GM19463 (cell line): ENCODE measurements around the gene NFKB2.

Source experiments
- ATAC-seq: cut with Tn5 transposase; IDR thresholded peaks from one replicate; pipeline ENCODE4 v1.9.1; 2021; ENCODE audit warnings: mild to moderate bottlenecking, moderate library complexity; ENCODE audit not compliant: unreplicated experiment

The NFKB2 gene

DNA sequence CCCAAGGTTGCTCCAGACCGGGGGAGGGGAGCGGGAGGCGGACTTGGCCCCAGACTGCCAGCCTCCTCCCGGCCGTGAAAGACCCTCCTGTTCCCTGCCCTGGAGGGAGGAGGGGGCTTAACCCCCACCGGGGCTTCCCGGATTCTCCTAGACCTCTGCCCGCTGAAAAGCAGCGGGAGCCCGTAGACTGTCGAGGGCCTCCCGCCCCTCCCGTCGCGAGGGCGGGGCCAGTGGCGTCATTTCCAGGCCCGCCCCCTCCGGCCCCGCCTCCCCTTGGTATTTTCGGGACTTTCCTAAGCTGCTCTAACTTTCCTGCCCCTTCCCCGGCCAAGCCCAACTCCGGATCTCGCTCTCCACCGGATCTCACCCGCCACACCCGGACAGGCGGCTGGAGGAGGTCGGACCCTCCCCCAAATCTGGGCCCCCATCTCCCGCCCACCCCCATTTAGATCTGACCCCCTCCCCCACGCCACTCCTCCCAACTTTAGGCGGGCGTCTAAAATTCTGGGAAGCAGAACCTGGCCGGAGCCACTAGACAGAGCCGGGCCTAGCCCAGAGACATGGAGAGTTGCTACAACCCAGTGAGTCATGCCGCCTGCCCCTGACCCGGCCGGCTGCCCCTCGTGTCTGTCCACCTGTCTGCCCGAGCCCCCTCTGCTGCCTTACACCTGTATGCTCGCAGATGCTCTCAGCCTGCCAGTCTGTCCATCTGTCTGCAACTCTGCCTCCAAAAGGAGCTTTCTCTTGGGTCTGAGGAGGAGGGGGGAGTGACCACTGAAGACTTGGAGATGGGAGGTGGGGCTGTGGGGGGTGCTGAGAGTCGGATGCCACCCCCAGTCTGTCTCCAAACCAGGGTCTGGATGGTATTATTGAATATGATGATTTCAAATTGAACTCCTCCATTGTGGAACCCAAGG, at the start of gene NFKB2:
NFKB2 (plus strand) TSS at position 306 of the 917 bp plus-strand sequence; CDS start at position 561, 255 bp downstream.
- ATAC-seq: peak; percentile 24

DNA sequence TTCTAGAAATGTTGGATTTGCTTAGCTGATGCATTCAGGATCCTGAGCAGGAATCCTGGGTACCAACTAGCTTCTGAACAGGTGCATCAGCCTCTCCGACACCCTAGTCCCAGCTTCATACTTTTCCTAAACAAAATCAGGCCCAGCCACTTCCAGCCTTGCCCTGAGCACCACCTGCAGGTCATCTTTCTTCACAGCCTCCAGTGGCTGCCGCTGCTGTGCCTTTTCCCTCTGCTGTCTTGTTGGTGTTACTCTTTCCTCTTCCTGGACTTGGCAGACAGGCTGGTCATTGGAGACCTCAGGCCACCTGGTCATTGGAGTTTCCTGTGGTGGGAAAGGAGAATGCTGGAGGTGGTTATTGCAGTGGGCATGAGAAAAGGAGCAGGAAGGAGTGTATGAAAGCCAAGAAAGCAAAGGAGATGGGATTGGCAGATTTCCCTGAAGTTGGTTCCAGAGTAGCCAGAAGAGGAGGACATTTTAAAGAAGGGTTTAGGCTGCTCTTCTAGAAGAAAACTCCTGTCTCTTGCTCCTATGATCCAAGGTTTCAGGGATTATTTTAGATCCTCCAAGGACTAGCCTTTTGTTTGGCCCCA, 48.2 kb upstream of the NFKB2 start:
- ATAC-seq: no peak

DNA sequence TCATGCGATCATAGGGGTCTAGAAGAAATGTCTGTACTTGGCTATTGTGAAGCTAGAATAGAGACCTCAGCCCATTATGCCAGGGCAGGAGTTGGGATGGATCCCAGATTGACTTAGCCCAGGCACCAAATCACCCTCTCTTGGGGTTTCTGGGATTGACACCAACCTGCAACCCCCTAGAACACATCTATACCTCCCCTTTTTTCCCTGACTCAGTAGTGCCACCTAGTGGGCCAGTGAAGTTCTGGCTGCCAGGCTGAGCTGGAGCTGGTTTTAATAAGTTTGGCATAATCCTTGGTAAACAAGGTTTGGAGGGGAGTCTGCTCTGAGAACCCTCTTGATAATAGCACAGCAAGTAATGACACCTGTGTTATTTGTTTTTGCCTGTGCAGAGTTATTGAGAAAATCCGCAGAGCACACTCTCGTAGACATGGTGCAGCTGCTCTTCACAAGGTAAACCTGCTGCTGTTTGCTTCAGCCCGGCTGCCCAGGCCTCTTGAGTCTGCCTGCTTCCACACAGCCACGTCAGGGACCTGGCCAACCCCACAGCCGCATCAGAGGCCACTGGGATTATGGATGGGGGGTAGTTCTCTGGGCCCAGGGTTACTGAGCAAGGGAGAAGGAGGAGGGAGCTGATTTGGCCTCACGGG, 43.3 kb upstream of the NFKB2 start:
- ATAC-seq: no peak

DNA sequence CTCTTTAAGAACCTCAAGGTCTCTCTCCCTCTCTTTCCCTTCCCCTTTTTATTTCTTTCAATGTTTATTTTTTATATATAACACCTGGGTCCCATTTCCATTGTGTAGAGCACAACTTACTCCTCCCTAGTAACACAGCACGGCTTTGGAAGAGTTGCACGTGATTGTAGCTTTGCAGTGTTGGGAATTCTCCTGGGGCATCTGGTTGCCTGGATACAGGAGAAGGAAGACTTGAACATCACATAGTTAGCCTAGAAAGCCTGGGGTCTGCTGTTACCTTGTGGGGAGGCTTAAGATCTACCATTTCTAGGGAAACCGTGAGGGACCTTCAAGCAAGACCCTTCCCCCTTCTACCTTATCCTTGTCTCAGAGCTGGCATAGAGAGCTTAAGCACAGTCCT, 41.1 kb upstream of the NFKB2 start:
- ATAC-seq: no peak

DNA sequence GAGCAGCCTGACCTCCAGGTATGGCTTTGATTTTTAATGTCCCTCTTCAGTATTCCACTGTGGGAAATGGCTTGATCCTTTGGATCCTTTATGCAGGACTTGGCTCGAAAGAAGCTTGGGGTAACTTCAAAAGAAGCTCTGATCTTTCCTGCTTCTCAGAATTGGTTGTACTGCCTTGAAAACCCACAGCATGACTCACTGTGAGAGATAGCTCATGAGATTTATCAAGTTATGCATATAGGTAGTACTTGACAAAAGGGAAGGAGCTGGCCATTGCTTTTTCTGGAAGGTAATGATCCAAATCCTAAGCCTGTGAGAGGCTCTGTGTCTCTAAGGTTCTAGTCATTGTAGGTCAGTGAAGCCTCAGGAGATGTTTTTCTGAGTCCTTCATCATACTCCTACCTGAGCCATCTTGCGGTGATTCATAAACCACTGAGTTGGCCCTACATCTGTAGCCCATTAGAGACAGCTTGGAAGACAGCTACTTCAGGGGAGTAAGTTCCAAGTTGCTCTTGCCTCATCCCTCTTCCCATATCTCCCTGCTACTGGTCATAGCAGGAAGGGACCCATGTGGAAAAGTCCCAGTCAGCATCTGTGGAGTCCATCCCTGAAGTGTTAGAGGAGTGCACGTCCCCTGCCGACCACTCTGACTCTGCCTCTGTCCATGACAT, 36.7 kb upstream of the NFKB2 start:
- no peak for ATAC-seq

DNA sequence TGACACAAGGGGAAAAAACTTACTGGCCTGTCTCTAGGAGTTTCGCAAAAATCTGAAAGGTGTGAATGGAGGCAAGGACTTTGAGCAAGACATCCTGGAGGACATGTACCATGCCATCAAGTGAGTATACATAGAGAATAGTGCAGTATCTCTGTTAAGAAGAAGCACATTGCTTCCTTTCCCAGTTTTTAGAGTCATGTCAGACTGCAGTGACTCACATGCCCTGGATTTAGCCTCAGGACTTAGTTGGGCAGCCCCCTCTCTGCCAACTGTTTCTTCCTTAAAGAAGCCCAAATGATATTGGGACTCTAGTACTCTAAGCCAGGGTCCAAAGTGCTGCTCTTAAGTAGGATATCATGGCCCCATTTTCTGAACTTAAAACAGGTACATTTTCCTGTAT, 28.1 kb upstream of the NFKB2 start:
- ATAC-seq: no peak

DNA sequence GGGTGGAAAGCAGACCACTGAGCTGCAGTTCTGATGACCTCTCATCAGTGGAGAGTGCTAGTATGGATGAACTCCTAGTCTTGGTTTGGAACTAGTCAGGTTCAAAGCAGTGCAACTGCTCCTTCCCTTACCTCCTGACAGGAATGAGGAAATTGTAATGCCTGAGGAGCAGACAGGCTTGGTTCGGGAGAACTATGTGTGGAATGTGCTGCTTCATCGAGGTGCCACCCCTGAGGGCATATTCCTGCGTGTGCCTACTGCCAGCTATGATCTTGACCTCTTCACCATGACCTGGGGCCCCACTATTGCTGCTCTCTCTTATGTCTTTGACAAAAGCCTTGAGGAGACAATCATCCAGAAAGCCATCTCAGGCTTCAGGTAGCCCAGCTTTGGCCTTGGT, 27.4 kb upstream of the NFKB2 start:
- no peak for ATAC-seq

DNA sequence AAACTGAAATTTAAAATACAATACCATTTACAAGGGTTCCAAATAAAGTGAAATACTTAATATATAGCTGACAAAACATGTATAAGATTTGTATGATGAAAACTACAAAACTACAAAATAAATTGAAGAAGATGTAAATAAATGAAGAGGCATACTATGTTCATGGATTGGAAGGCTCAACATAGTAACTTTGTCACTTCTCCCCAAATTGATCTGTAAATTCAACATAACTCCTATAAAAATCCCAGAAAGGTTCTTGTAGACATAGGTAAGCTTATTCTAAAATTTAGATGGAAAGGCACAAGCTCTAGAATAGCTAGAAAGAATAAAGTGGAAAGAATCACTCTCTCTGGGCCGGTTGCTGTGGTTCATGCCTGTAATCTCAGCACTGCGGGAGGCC, 24.2 kb upstream of the NFKB2 start:
- ATAC-seq: no peak

DNA sequence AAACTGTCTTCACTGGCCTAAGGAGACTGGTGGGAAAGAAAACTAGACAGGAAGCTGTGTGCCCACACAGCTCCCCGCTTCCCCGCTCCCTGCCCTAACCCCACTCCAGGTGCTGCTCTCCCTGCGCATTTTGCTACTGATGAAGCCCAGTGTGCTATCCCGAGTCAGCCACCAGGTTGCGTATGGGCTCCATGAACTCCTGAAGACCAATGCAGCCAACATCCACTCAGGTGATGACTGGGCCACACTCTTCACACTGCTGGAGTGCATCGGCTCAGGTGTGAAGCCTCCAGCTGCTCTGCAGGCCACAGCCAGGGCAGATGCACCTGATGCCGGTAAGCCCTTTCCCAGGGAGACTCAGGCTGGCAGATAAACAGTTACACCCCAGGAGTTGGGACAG, 20.3 kb upstream of the NFKB2 start:
- ATAC-seq: no peak

DNA sequence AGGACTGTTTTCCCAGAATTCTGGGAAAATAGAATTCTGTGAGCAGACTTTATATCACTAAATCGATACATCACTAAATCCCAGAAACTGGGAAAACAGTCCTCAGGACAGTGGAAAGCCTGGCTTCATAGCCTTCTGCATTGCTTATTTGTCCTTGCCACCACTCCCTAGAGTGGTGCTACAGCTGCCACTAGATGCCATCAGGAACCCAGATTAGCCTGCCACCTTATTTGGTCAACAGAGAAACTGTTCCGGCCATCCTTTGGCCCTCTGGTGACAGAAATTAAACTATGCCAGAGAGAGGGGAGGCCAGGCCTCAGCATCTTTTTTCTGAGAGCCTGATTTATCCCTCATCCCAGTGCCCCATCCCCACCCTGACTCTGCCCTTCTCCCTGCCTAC, 19.6 kb upstream of the NFKB2 start:
- ATAC-seq: no peak

DNA sequence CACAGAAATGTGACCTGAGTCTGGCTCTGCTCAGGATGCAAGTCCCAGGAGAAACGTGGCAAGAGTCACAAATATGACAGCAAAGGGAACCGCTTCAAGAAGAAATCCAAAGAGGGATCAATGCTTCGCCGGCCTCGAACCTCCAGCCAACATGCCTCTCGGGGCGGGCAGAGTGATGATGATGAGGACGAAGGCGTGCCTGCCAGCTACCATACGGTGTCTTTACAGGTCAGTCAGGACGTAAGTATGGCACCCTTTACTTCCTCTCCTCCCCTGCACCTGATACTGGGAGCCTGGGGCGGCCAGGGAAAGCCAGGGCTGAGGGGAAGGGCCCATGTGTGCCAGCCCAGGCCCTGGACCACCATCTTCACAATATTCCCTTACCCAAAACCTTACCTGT, 18.6 kb upstream of the NFKB2 start:
- ATAC-seq: no peak

DNA sequence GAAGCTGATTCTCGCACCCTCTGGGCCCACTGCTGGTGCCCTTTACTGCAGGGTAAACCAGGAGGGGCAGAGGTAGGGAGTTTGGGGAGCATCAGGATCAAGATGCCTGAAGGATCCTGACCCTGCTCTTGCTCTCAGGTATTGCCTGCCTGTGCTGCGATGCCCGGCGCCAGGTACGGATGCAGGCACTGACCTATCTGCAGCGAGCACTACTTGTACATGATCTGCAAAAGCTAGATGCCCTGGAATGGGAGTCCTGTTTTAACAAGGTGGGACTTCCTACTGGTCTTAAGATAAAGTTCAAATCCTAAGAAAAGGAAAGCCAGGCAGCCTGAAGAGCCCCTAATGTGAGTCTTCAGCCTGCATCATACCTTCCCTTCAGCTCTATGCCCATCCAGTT, 16.1 kb upstream of the NFKB2 start:
- no peak for ATAC-seq

DNA sequence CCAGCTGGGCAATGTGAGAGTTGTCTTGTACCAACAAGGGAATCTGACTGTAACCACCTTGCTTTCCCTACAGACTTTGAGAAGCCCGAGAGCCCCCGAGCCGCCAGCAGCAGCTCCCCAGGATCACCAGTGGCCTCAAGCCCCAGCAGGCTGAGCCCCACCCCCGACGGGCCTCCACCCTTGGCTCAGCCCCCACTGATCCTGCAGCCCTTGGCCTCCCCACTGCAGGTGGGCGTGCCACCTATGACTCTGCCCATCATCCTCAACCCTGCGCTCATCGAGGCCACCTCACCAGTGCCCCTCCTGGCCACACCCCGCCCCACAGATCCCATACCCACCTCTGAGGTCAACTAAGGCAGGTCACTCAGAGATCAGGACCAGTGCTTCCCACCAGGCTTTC, 13.5 kb upstream of the NFKB2 start:
- ATAC-seq: no peak

DNA sequence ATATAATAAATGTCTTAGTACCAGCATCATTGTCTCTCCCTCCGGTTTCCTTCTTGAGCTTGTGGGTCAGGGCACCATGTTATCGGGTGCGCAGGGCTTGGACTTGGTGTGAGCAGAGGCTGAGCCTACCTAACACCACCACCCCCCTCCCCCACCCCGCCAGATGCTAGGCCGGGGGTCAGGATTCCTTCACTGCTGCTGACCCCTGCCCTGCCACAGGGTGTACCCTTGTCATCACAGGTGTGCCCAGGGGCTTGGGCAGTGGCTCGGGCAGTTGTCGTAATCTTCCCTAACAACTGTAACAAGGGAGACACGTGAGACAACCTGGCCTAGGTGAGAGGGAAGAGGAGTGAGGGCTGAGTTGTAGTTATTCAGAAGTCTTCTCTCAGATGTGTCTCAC, 12.6 kb upstream of the NFKB2 start:
- no peak for ATAC-seq

DNA sequence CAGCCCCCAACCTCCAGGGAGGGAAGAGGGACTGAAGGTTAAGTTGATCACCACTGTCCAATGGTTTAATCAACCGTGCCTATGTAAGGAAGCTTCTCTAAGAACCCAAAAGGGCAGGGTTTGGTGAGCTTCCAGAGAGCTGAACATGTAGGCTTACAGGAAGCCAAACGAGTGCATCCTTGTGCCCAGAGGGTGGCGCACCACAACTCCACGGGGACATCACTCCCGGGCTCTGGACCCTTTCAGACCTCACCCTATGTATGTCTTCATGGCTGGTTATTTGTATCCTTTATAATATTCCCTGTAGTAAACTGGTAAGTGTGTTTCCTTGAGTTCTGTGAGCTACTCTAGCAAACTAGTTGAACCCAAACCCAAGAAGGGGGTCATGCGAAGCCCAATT, 11.5 kb upstream of the NFKB2 start:
- ATAC-seq: no peak

DNA sequence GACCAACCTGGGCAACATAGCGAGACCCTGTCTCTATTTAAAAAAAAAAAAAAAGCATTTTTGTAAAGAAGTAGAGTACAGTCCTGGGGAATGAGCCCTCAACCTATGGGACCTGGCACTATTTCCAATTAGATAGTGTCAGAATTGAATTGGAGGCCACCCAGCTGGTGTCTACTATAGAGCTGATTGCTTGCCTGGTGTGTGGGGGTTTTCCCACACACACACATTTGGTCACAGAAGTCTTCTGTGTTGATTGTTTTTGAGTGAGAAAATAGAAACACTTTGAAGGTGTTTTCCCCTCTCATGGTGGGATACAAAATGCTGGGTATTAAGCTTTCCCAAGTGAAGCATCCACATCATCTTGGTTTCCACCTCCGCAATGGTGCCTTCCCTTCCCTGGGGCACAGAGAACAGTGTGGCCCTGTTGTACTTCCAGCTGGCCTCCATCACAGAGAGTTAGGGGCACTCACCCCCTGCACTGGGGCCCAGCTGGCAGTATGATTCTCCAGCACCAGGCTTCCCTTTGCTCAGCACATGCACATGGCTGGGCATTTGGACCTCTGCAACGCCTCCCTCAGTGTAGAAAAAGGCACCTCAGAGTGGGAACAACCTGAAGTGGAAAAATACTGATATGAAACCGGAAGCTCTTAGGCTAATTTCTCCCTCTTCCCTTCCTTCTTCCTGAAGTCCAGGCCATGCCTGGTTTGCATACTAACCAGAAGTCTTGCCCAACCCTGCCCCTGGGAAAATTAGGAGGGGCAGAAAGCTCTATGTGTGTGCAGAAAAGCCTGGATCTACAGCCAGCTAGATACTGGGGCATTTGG, 10.7 kb upstream of the NFKB2 start:
- no peak for ATAC-seq

DNA sequence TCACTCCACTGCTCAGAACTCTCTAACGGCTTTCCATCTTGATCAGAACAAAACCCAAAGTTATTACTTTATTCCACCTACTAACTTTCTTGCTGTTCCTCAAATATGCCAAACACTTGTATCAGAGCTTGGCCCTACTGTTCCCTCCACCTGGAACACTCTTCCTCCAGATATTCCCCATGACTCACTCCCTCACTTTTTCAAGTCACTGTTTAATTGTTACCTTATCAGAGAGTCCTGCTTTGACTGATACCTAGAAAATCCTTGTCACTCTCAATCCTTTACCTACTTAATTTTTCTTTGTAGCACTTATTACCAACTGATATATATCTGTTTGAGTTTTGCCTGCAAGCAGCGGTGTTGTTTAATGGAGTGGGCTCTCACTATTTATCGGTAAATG, 5.6 kb upstream of the NFKB2 start:
- no peak for ATAC-seq

DNA sequence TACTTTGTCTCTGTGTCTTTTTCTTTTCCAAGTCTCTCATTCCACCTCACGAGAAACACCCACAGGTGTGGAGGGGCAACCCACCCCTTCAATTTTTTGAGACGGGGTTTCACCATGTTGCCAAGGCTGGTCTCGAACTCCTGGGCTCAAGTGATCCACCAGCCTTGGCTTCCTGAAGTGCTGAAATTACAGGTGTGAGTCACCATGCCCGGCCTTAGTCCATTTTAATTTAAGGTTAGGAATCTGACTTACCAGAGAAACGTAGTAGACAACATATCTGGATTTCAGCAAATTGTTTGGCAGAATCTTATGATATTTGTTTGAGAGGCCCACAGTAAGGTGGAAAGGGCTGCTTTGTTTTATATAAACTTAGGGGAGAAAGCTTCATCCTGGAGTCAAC, 3.2 kb upstream of the NFKB2 start:
- no peak for ATAC-seq

DNA sequence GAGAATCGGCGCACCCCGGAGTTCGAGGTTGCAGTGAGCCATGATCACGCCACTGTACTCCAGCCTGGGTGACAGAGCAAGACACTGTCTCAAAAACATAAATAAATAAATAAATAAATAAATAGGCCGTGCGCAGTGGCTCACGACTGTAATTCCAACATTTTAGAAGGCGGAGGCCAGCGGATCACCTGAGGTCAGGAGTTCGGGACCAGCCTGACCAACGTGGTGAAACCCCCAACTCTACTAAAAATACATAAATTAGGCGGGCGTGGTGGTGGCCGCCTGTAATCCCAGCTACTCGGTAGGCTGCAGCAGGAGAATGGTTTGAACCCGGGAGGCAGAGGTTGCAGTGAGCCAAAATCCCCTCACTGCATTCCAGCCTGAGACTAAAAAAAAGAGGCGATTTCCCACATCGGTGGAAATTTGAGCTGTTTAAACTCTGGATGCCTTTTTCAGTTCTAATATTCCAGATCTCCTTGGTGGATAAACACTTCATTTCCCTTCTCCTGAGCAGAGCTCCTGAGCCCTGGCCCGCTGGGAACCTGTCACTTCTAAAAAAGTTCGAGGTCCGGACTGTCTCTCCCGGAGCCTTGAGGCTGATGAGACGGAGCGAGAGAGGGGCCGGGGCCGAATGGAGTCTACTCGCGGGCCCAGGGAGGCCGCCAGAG, 2.0 kb upstream of the NFKB2 start:
- no peak for ATAC-seq
